A549 (cell line): ENCODE data around the gene SATB2. TPM values are rescaled to one million over a fixed set of nuclear protein-coding genes. Genes with fewer than 3 reads are reported as not detected.

ENCODE experiments used
- ATAC-seq, 2 experiments: fragments of 200-7000 bp in 1 of 2; fragments of >200 bp in 1 of 2; cut with Nextera tagmentation in 1 of 2; cut with Tn5 transposase in 1 of 2; 3 replicates each; pipeline versions ENCODE4 v1.8.0 to v1.9.1; 2018 to 2020; ENCODE audit warnings: mild to moderate bottlenecking in 1 of 2, moderate library complexity in 1 of 2
- CTCF ChIA-PET: fragments of 300-600 bp; sonication (Branson Sonifier 250); formaldehyde crosslinking; extraction: SDS; loops from one replicate; lab custom pipeline; 2021; ENCODE audit warnings: antibody characterized with exemption, inconsistent platforms; lab: Yijun Ruan, JAX
- POLR2A ChIA-PET: fragments of 350-600 bp; formaldehyde crosslinking; extraction: SDS; loops from one replicate; lab custom pipeline; 2021; ENCODE audit warnings: antibody characterized with exemption, inconsistent platforms; lab: Yijun Ruan, JAX
- DNase-seq, 2 experiments: peaks; one replicate each; pipeline versions ENCODE4 v3.0.0 to v3.0.0-alpha.2; 2011 to 2016; ENCODE audit warnings: low read depth in 1 of 2, low spot score in 1 of 2
- FAIRE-seq: peaks from 2 replicates; lab custom pipeline; 2011; peaks lifted over from hg19 to GRCh38; lab: Jason Lieb, UNC
- H3K27ac ChIP-seq, 2 experiments: fragments of >200 bp; sonication (Bioruptor Twin); formaldehyde crosslinking; 3 replicates each; pipeline ENCODE4 v1.5.1; 2016 to 2017
- H3K4me1 ChIP-seq: fragments of >200 bp; sonication (Bioruptor Twin); formaldehyde crosslinking; 3 replicates; pipeline ENCODE4 v1.6.1; 2016
- H3K4me2 ChIP-seq: fragments of >200 bp; sonication (Bioruptor Twin); formaldehyde crosslinking; 3 replicates; pipeline ENCODE4 v1.6.1; 2016
- H3K4me3 ChIP-seq: fragments of >200 bp; sonication (Bioruptor Twin); formaldehyde crosslinking; 3 replicates; pipeline ENCODE4 v1.5.1; 2016
- H3K9me3 ChIP-seq: fragments of >200 bp; sonication (Bioruptor Twin); formaldehyde crosslinking; 3 replicates; pipeline ENCODE4 v1.6.1; 2016
- CEBPB ChIP-seq, 2 experiments: fragments of >200 bp in 1 of 2; sonication (Bioruptor Twin) in 1 of 2; formaldehyde crosslinking in 1 of 2; IDR thresholded peaks; 2 replicates each; pipeline ENCODE4 v1.6.1; 2012 to 2016
- CHD2 ChIP-seq: fragments of 150-350 bp; IDR thresholded peaks from 2 replicates; pipeline ENCODE4 v1.6.1; 2014; ENCODE audit warnings: low read length; ENCODE audit not compliant: partially characterized antibody
- CHD4 ChIP-seq: fragments of 200-600 bp; sonication (generic); IDR thresholded peaks from 2 replicates; pipeline ENCODE4 v1.6.1; 2016; ENCODE audit warnings: antibody characterized with exemption, mild to moderate bottlenecking, borderline replicate concordance
- EHMT2 ChIP-seq: fragments of 200-600 bp; sonication (generic); IDR thresholded peaks from 2 replicates; pipeline ENCODE4 v1.6.1; 2016; ENCODE audit warnings: antibody characterized with exemption, low read depth, mild to moderate bottlenecking, moderate library complexity
- ESRRA ChIP-seq: fragments of 150-350 bp; IDR thresholded peaks from 2 replicates; pipeline ENCODE4 v1.6.1; 2014; ENCODE audit warnings: mild to moderate bottlenecking, low read length, borderline replicate concordance
- GATA3 ChIP-seq: IDR thresholded peaks from 2 replicates; pipeline ENCODE4 v1.6.1; 2012; ENCODE audit warnings: borderline replicate concordance
- HOXA7 ChIP-seq: fragments of 250-450 bp; sonication (Bioruptor Pico); IDR thresholded peaks from 2 replicates; pipeline ENCODE4 v1.5.0; 2020; ENCODE audit warnings: mild to moderate bottlenecking, moderate library complexity
- HOXB13 ChIP-seq: fragments of 250-450 bp; sonication (Bioruptor Pico); IDR thresholded peaks from 2 replicates; pipeline ENCODE4 v1.5.0; 2020; ENCODE audit warnings: low read depth, mild to moderate bottlenecking, moderate library complexity
- HOXB5 ChIP-seq: fragments of 250-450 bp; sonication (Bioruptor Pico); IDR thresholded peaks from 2 replicates; pipeline ENCODE4 v1.5.0; 2020; ENCODE audit warnings: mild to moderate bottlenecking, moderate library complexity
- JUNB ChIP-seq: fragments of >200 bp; sonication (Bioruptor Twin); formaldehyde crosslinking; IDR thresholded peaks from 2 replicates; pipeline ENCODE4 v1.6.1; 2016
- KDM1A ChIP-seq: fragments of 200-600 bp; sonication (generic); IDR thresholded peaks from 2 replicates; pipeline ENCODE4 v1.6.1; 2016; ENCODE audit warnings: low read depth, mild to moderate bottlenecking
- KDM5A ChIP-seq: fragments of 200-600 bp; sonication (generic); IDR thresholded peaks from 2 replicates; pipeline ENCODE4 v1.6.1; 2016; ENCODE audit warnings: antibody characterized with exemption, mild to moderate bottlenecking
- NFE2L2 ChIP-seq: fragments of 150-350 bp; conservative IDR thresholded peaks from 2 replicates; pipeline ENCODE4 v1.6.1; 2014; ENCODE audit warnings: low read length
- POLR2A ChIP-seq: IDR thresholded peaks from 2 replicates; pipeline ENCODE4 v1.6.1; 2012; ENCODE audit warnings: mild to moderate bottlenecking, low read length
- ZFP36 ChIP-seq: fragments of 450-650 bp; IDR thresholded peaks from 2 replicates; pipeline ENCODE4 v1.6.1; 2014; ENCODE audit warnings: borderline replicate concordance; ENCODE audit not compliant: partially characterized antibody
- ZSCAN20 ChIP-seq: fragments of 250-450 bp; sonication (Bioruptor Pico); IDR thresholded peaks from 2 replicates; pipeline ENCODE4 v1.8.0; 2022; ENCODE audit warnings: mild to moderate bottlenecking, moderate library complexity
- WGBS: methylation state at CpG from one replicate; pipeline ENCODE4 v1.1.6; 2017; ENCODE audit errors: missing lambda C conversion rate; 5-methylcytosine and 5-hydroxymethylcytosine counted together
- polyA plus RNA-seq, 4 experiments: library from polyadenylated mRNA; depleted of rRNA in 3 of 4; stranded (reverse); fragments of >200 nt; fragmentation: RNase III in 1 of 4; extraction: RNeasy Plus Mini Kit Qiagen cat#74134 plus additional on column Dnase treatment in 1 of 4; gene quantifications; 2 replicates in 3 of 4; 3 replicates in 1 of 4; pipeline ENCODE4 v1.2.3, GENCODE V29; 2011 to 2017
- TF ChIP-seq, protein P1 (sequence below): IDR thresholded peaks from 2 replicates; pipeline ENCODE4 v1.6.1; 2012
- TF ChIP-seq, protein P2 (sequence below): fragments of 150-350 bp; IDR thresholded peaks from 2 replicates; pipeline ENCODE4 v1.6.1; 2014; ENCODE audit warnings: low read depth, mild to moderate bottlenecking, low read length
- TF ChIP-seq, protein P3 (sequence below): fragments of 250-450 bp; sonication (Bioruptor Pico); IDR thresholded peaks from 2 replicates; pipeline ENCODE4 v1.5.0; 2020; ENCODE audit warnings: low read depth, mild to moderate bottlenecking, moderate library complexity
- TF ChIP-seq, protein P4 (sequence below): fragments of >200 bp; sonication (Bioruptor Twin); formaldehyde crosslinking; IDR thresholded peaks from 3 replicates; pipeline ENCODE4 v1.6.1; 2016
- TF ChIP-seq, protein P5 (sequence below): fragments of 200-600 bp; sonication (generic); IDR thresholded peaks from 2 replicates; pipeline ENCODE4 v1.6.1; 2016; ENCODE audit warnings: antibody characterized with exemption, mild to moderate bottlenecking, moderate library complexity

The SATB2 gene
- polyA plus RNA-seq, 2 of the 4 experiments (the other 2 are of a cell fraction): 1.9 to 3.4 TPM

DNA sequence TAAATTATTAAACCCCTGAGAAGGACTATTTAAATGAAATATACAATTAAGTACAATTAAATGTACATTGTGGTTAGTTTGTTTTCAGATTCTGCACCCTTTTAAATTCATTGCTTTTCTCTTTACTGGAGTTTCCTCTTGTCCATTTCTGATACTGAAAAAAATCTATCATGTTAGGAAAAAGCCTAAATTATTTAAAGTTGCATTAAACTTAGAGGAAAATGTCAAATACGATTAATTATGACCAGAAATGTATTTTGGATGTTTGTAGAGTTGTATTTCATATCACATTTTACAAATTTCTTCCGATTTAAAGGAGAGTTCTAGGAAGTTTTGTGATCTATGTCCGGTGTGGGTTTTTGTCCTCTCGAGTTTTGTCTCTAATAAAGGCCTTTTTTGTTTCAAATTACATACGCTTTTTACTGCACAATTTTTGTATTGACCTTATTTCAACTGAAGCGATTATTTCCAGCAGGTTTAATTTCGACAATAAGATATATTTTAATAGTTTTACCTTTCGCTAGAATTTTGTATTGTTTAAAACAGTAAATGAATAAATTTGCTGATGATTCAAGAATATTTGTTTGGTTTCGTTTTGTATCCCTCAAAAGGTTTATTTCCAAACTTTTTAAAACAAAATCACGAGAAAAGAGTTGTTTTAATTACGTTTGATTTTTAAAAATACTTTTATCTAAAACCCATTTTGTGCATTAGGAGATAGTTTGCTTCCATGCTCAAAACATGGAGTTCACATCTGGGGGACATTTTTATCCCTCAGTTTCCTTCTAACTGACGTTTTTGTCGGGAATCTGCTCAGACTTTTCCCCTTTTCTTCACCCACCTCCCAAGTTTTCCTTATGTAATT, 3.3 kb upstream of the SATB2 start:
- WGBS: 61% methylated on average over 13 of the region's 13 CpGs
- Histone ChIP-seq H3K9me3 (no peaks in the 10 kb centered on the region), H3K4me3 (peak overlapping the region; percentile 83), H3K4me1 (peaks cover 11% of the 10 kb centered on the region; the same call in 2 of the 3 replicates), H3K27ac (peak overlapping the region; percentile 97 to 98; a peak in 3 of 6 replicates), H3K4me2 (peak overlapping the region; percentile 99)
- DNase-seq (no peak), ATAC-seq (no peak), FAIRE-seq (no peak)
- POLR2A ChIA-PET: interaction anchor here (3.0 kb wide), 1 partner anchor 10 kb away, joined by 15 read pairs; no protein-coding TSS in a partner anchor
- CTCF ChIA-PET: interaction anchor here (1.0 kb wide), 1 partner anchor 10 kb away, joined by 5 read pairs; no protein-coding TSS in a partner anchor
- TF ChIP-seq HOXB13 (CRISPR knock-in tag) (no peak), ZFP36 (no peak), KDM5A (no peak), ESRRA (no peak), EHMT2 (no peak), CHD2 (no peak), KDM1A (no peak), HOXA7 (CRISPR knock-in tag) (no peak), ZSCAN20 (CRISPR knock-in tag) (no peak), POLR2A (no peak), GATA3 (no peak), JUNB (no peak)
- TF ChIP-seq, protein P1, sequence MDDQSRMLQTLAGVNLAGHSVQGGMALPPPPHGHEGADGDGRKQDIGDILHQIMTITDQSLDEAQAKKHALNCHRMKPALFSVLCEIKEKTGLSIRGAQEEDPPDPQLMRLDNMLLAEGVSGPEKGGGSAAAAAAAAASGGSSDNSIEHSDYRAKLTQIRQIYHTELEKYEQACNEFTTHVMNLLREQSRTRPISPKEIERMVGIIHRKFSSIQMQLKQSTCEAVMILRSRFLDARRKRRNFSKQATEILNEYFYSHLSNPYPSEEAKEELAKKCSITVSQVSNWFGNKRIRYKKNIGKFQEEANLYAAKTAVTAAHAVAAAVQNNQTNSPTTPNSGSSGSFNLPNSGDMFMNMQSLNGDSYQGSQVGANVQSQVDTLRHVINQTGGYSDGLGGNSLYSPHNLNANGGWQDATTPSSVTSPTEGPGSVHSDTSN: no peak
- TF ChIP-seq, all 56 proteins: peak for 0

DNA sequence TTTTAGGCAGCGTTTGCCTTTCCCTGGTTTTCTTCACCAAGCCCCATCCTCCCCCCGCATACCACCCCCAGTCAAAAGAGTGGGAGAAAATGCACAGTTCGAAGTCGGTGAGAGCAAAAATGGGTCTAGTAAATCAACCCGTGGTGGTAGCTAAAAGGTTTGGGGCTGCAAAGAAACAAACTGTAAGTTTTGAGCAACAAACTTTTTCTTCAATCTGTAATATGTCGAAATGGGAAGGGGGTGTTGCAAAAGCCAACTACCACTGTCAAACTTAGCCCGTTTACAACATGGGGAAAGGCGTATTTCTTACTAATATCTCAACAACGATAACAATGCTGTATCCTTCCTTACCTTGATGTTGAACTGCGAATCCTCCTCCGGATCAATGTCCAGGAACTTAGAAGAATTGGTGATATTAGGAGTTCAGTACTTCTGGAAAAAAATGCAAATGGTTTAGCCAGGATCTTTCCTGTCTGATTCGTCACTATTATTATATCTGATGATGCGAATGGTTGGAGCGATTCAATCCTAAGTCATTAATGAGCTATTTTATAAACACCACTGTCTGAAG, 2.4 kb upstream of the SATB2 start:
- ChIA-PET POLR2A (interaction anchor here (0.7 to 3.0 kb wide), 3 partner anchors 9 to 1126 kb away, joined by 3 to 15 read pairs (median 3); no protein-coding TSS in a partner anchor), CTCF (interaction anchor here (1.0 to 1.1 kb wide), 2 partner anchors 11 to 26 kb away, joined by 3 to 5 read pairs; no protein-coding TSS in a partner anchor)
- Histone ChIP-seq H3K4me3 (peak overlapping the region; percentile 83), H3K4me2 (peak overlapping the region; percentile 99), H3K9me3 (no peaks in the 10 kb centered on the region), H3K27ac (peak overlapping the region; percentile 97 to 98), H3K4me1 (peaks cover 14% of the 10 kb centered on the region)
- ATAC-seq (no peak), DNase-seq (peak in 1 of 2 experiments; percentile 37), FAIRE-seq (no peak)
- under 1% methylated on average over 14 of the region's 14 CpGs for WGBS
- TF ChIP-seq NFE2L2 (no peak), CEBPB (IDR thresholded peaks at IDR 0.05) (peak; percentile 81 to 85; a peak in 3 of 4 replicates), CHD4 (no peak)

DNA sequence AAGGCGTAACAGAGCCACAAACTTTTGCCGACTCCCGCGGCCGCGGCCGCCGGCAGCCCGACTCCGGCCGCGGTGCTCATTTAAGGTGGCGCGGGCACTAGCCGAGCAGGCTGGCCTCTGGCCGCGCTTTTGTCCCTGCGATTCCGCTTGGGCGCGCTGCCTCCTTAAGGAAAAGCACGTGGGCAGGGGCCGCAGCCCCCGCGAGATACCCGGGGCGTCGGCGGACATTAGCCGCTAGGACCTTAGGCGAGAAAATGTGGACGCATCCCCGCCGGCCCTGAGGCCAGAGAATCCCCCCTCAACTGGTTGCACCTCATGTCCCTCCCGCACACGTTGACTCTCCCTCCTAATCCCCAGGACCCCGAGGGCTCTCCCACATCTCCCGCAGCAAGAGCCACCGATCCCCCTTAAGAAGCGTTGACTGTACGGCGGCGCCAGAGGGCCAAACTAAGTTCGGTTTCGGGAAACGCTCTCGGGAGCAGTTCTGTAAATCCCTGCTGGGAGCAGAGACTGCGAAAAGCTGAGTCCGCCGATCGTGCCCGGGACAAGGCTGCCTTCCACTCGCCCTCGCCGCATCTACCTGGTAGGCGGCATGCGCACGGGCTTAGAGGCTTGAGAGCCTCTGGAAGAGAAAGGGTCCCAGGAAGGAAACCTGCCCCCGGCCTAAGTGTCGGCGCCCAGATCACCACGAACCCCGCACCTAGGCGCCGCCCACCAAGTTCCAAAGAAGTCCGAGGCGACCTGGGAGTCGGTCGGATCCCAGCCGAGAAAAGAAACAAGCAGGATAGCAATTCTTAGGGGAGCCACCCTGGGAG, 1.8 kb upstream of the SATB2 start:
- Histone ChIP-seq H3K9me3 (no peaks in the 10 kb centered on the region), H3K27ac (peak overlapping the region; percentile 97 to 98), H3K4me2 (peak overlapping the region; percentile 99), H3K4me3 (peak overlapping the region; percentile 83), H3K4me1 (peaks cover 17% of the 10 kb centered on the region)
- FAIRE-seq: no peak
- peak; percentile 57 to 73 for ATAC-seq
- DNase-seq: peak; percentile 71 to 96
- ChIA-PET CTCF (interaction anchor here (0.6 to 1.3 kb wide), 3 partner anchors 14 to 51 kb away, joined by 3 to 4 read pairs (median 3); no protein-coding TSS in a partner anchor), POLR2A (interaction anchor here (0.7 to 3.0 kb wide), 5 partner anchors 10 to 1125 kb away, joined by 3 to 15 read pairs (median 4); no protein-coding TSS in a partner anchor)
- 1% methylated on average over 31 of the region's 70 CpGs for WGBS
- TF ChIP-seq, protein P2, sequence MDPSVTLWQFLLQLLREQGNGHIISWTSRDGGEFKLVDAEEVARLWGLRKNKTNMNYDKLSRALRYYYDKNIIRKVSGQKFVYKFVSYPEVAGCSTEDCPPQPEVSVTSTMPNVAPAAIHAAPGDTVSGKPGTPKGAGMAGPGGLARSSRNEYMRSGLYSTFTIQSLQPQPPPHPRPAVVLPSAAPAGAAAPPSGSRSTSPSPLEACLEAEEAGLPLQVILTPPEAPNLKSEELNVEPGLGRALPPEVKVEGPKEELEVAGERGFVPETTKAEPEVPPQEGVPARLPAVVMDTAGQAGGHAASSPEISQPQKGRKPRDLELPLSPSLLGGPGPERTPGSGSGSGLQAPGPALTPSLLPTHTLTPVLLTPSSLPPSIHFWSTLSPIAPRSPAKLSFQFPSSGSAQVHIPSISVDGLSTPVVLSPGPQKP: no peak
- TF ChIP-seq CHD2: peak; percentile 50
- TF ChIP-seq HOXB5 (CRISPR knock-in tag): peak; percentile 79
- TF ChIP-seq, protein P3, sequence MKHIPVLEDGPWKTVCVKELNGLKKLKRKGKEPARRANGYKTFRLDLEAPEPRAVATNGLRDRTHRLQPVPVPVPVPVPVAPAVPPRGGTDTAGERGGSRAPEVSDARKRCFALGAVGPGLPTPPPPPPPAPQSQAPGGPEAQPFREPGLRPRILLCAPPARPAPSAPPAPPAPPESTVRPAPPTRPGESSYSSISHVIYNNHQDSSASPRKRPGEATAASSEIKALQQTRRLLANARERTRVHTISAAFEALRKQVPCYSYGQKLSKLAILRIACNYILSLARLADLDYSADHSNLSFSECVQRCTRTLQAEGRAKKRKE: no peak
- TF ChIP-seq, protein P4, sequence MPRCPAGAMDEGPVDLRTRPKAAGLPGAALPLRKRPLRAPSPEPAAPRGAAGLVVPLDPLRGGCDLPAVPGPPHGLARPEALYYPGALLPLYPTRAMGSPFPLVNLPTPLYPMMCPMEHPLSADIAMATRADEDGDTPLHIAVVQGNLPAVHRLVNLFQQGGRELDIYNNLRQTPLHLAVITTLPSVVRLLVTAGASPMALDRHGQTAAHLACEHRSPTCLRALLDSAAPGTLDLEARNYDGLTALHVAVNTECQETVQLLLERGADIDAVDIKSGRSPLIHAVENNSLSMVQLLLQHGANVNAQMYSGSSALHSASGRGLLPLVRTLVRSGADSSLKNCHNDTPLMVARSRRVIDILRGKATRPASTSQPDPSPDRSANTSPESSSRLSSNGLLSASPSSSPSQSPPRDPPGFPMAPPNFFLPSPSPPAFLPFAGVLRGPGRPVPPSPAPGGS: peak; percentile 42; the same call in 1 of the 3 replicates
- TF ChIP-seq KDM5A: peak; percentile 28; the same call in 1 of the 2 replicates
- TF ChIP-seq, protein P5, sequence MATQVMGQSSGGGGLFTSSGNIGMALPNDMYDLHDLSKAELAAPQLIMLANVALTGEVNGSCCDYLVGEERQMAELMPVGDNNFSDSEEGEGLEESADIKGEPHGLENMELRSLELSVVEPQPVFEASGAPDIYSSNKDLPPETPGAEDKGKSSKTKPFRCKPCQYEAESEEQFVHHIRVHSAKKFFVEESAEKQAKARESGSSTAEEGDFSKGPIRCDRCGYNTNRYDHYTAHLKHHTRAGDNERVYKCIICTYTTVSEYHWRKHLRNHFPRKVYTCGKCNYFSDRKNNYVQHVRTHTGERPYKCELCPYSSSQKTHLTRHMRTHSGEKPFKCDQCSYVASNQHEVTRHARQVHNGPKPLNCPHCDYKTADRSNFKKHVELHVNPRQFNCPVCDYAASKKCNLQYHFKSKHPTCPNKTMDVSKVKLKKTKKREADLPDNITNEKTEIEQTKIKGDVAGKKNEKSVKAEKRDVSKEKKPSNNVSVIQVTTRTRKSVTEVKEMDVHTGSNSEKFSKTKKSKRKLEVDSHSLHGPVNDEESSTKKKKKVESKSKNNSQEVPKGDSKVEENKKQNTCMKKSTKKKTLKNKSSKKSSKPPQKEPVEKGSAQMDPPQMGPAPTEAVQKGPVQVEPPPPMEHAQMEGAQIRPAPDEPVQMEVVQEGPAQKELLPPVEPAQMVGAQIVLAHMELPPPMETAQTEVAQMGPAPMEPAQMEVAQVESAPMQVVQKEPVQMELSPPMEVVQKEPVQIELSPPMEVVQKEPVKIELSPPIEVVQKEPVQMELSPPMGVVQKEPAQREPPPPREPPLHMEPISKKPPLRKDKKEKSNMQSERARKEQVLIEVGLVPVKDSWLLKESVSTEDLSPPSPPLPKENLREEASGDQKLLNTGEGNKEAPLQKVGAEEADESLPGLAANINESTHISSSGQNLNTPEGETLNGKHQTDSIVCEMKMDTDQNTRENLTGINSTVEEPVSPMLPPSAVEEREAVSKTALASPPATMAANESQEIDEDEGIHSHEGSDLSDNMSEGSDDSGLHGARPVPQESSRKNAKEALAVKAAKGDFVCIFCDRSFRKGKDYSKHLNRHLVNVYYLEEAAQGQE: peak; percentile 49
